Thymus (tissue), 11 donors: Measurements from ENCODE around the gene PACSIN1. TPM values are rescaled to one million over a fixed set of nuclear protein-coding genes. Genes with fewer than 3 reads are reported as not detected.
A peak's percentile ranks its signal among the peaks of the same experiment; 100 is the strongest.
"Not testable (repeated sequence)": the region's sequence is repeated elsewhere in the genome, so short reads cannot be mapped to it uniquely, and the experiment has no call there.

ENCODE experiments used
- DNase-seq, 9 donors: peaks; one replicate each; pipeline ENCODE4 v3.0.0-alpha.2; 2013; ENCODE audit warnings: low spot score in 9 of 9, low read depth in 6 of 9, missing footprints in 1 of 9
- H3K27ac ChIP-seq, 2 donors: one replicate each; pipeline ENCODE4 v1.5.1; 2013; ENCODE audit warnings: control low read depth in 1 of 2, low read depth in 1 of 2, low read length in 1 of 2, mild to moderate bottlenecking in 1 of 2, moderate library complexity in 1 of 2
- H3K27me3 ChIP-seq, 2 donors: one replicate each; pipeline ENCODE4 v1.5.1; 2013; ENCODE audit warnings: low read length in 1 of 2; ENCODE audit not compliant: control insufficient read depth in 2 of 2, insufficient read depth in 1 of 2
- H3K36me3 ChIP-seq, 2 donors: one replicate each; pipeline ENCODE4 v1.5.1; 2013; ENCODE audit warnings: low read length in 1 of 2, mild to moderate bottlenecking in 1 of 2, moderate library complexity in 1 of 2; ENCODE audit not compliant: control insufficient read depth in 2 of 2, insufficient read depth in 2 of 2
- H3K4me1 ChIP-seq, 2 donors: one replicate each; pipeline ENCODE4 v1.5.1; 2013; ENCODE audit warnings: low read length in 2 of 2; ENCODE audit not compliant: control insufficient read depth in 2 of 2, insufficient read depth in 2 of 2
- H3K4me3 ChIP-seq, 2 donors: one replicate each; pipeline ENCODE4 v1.5.1; 2013; ENCODE audit warnings: low read length in 2 of 2, control low read depth in 1 of 2, mild to moderate bottlenecking in 1 of 2
- H3K9me3 ChIP-seq, 2 donors: one replicate each; pipeline ENCODE4 v1.5.1; 2013; ENCODE audit warnings: low read length in 1 of 2, mild to moderate bottlenecking in 1 of 2; ENCODE audit not compliant: control insufficient read depth in 2 of 2, insufficient read depth in 1 of 2
- WGBS: extraction: QIAGEN DNeasy Blood & Tissue Kit; methylation state at CpG from one replicate; pipeline ENCODE4 v1.1.7; 2013; 5-methylcytosine and 5-hydroxymethylcytosine counted together
- polyA plus RNA-seq: library from polyadenylated mRNA; stranded (reverse); fragments of 200-250 nt; gene quantifications from one replicate; pipeline ENCODE4 v1.2.3, GENCODE V29; 2013
- total RNA-seq: library from RNA; stranded (reverse); fragments of 120-200 nt; gene quantifications from one replicate; pipeline ENCODE4 v1.2.4, GENCODE V29; 2013
- donor health status: healthy.

Gene PACSIN1
- total and polyA plus RNA-seq, 2 donors, result 1.2 to 1.7 TPM

DNA sequence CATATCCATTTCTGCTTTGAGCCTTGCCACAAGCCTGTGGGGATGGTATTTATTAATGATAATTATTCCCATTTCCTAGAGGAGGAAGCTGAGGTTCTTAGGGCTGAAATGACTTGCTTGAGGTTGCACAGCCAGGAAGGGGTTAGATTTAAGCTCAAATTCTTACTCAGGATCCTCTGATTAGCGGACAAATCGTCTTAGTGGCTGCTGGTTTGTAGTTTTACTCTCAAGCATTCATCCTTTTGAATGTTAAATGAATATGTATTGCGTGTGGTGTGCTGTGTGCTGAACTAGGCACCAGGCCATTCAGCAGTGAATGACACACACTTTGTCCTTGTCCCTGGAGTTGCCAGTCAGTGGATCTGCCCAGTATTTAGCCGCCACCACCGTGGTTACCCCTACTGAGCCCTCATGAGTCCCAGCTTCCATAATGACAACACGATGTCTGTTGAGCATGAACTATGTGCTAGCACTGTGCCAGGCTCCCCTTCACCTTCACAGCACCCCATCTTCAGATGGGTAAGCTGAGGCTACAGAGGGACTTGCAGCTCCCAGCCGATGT, 10.0 kb downstream of the PACSIN1 start:
- DNase-seq, result no peak
- H3K9me3 ChIP-seq, result no peaks in the 10 kb centered on the region
- peaks cover 0 to 7% of the 10 kb centered on the region in 2 donors for H3K4me1 ChIP-seq
- H3K36me3 ChIP-seq, result no peaks in the 10 kb centered on the region
- 87% methylated on average over 7 of the region's 7 CpGs for WGBS
- no peak overlapping the region for H3K4me3 ChIP-seq
- H3K27ac ChIP-seq, result no peak overlapping the region
- H3K27me3 ChIP-seq, result no peaks in the 10 kb centered on the region

- DNase-seq, result no peak
- Histone ChIP-seq H3K9me3 (no peaks in the 10 kb centered on the region), H3K27me3 (no peaks in the 10 kb centered on the region), H3K27ac (no peak overlapping the region), H3K4me1 (peaks cover 0 to 7% of the 10 kb centered on the region in 2 donors), H3K4me3 (no peak overlapping the region), H3K36me3 (no peaks in the 10 kb centered on the region)
- WGBS, result 87% methylated on average over 5 of the region's 5 CpGs
Observed at GRCh38 chr6:34476447-34476846, 10.6 kb downstream of the PACSIN1 start.

DNA sequence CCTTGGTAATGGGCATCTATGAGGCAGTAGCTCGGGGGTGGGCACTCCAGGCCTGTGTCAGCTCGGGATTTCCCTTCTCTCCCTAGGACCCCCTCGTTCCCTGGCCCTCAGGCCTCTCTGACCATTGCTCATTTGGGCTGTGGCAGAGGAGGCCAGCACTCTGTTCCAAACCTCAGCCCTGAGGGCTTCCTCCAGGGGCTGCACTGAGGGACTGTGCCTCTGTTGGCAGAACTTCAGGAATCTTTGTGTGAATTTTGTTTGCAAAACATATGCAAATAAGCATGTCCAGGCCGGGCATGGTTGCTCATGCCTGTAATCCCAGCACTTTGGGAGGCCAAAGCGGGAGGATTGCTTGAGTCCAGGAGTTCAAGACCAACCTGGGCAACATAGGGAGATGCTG, 11.0 kb downstream of the PACSIN1 start:
- Histone ChIP-seq H3K27me3 (no peaks in the 10 kb centered on the region), H3K36me3 (no peaks in the 10 kb centered on the region), H3K4me3 (no peak overlapping the region), H3K4me1 (peaks cover 0 to 7% of the 10 kb centered on the region in 2 donors), H3K27ac (no peak overlapping the region), H3K9me3 (no peaks in the 10 kb centered on the region)
- 94% methylated on average over 5 of the region's 5 CpGs for WGBS
- no peak for DNase-seq

DNA sequence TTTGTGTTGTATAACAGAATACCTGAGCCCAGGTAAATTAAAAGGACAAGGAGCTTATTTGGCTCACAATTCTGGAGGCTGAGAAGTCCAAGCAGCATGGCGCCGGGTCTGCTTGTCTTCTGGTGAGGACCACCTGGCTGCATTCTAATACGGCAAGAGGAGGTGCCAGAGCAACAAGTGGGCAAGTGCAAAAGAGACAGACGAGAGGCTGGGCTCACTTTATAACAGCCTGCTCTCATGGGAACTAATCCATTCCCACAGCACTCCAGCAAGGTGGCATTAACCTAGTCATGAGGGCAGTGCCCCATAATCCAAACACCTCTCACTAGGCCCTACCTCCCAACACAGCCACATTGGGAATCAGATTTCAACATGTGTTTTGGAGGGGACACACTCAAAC, 12.9 kb downstream of the PACSIN1 start:
- 99% methylated on average over 4 of the region's 4 CpGs for WGBS
- Histone ChIP-seq H3K4me1 (peaks cover 0 to 9% of the 10 kb centered on the region in 2 donors), H3K4me3 (no peak overlapping the region), H3K27me3 (no peaks in the 10 kb centered on the region), H3K36me3 (no peaks in the 10 kb centered on the region), H3K9me3 (no peaks in the 10 kb centered on the region), H3K27ac (no peak overlapping the region)
- DNase-seq, result no peak

DNA sequence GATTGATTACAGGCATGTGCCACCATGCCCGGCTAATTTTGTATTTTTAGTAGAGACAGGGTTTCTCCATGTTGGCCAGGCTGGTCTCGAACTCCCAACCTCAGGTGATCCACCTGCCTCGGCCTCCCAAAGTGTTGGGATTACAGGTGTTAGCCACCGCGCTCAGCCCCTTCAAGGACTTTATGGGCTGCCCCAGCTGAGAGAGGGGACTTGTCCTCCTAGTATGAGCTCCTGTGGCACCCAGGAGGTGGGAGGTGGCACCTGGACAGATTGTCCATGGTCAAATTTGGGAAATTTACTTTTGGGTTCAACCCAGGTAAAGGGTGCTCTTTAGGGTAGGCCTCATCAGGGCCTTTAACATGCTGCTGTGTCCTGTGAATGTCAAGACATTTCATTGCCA, 17.9 kb downstream of the PACSIN1 start:
- 99% methylated on average over 5 of the region's 5 CpGs for WGBS
- not testable (repeated sequence) for H3K36me3 ChIP-seq, H3K4me3 ChIP-seq, H3K27me3 ChIP-seq, H3K27ac ChIP-seq, H3K9me3 ChIP-seq, DNase-seq
- H3K4me1 ChIP-seq, result peaks cover 17 to 28% of the 10 kb centered on the region in 2 donors

- Histone ChIP-seq H3K9me3 (no peaks in the 10 kb centered on the region), H3K36me3 (no peaks in the 10 kb centered on the region), H3K4me1 (peaks cover 17 to 28% of the 10 kb centered on the region in 2 donors), H3K4me3 (no peak overlapping the region), H3K27me3 (no peaks in the 10 kb centered on the region), H3K27ac (peak overlapping the region in 1 of 2 donors; percentile 63)
- 61% methylated on average over 1 of the region's 1 CpG for WGBS
- DNase-seq, result no peak
Observed at GRCh38 chr6:34484391-34484790, 18.5 kb downstream of the PACSIN1 start.

- Histone ChIP-seq H3K4me1 (peaks cover 17 to 28% of the 10 kb centered on the region in 2 donors), H3K4me3 (peak overlapping the region in 1 of 2 donors; percentile 20), H3K27me3 (no peaks in the 10 kb centered on the region), H3K27ac (peak overlapping the region; percentile 63 to 64), H3K9me3 (no peaks in the 10 kb centered on the region), H3K36me3 (no peaks in the 10 kb centered on the region)
- 6% methylated on average over 7 of the region's 7 CpGs for WGBS
- DNase-seq, result peak in 7 of 9 donors; percentile 24 to 77 (median 47)
Observed at GRCh38 chr6:34484899-34485298, 19.0 kb downstream of the PACSIN1 start.

- peaks cover 17 to 29% of the 10 kb centered on the region in 2 donors for H3K4me1 ChIP-seq
- H3K9me3 ChIP-seq, result no peaks in the 10 kb centered on the region
- H3K36me3 ChIP-seq, result no peaks in the 10 kb centered on the region
- DNase-seq, result no peak
- H3K27me3 ChIP-seq, result no peaks in the 10 kb centered on the region
- 81% methylated on average over 14 of the region's 14 CpGs for WGBS
- peak overlapping the region in 1 of 2 donors; percentile 20 for H3K4me3 ChIP-seq
- peak overlapping the region; percentile 47 to 63 for H3K27ac ChIP-seq
Observed at GRCh38 chr6:34485321-34486060, 19.6 kb downstream of the PACSIN1 start.

DNA sequence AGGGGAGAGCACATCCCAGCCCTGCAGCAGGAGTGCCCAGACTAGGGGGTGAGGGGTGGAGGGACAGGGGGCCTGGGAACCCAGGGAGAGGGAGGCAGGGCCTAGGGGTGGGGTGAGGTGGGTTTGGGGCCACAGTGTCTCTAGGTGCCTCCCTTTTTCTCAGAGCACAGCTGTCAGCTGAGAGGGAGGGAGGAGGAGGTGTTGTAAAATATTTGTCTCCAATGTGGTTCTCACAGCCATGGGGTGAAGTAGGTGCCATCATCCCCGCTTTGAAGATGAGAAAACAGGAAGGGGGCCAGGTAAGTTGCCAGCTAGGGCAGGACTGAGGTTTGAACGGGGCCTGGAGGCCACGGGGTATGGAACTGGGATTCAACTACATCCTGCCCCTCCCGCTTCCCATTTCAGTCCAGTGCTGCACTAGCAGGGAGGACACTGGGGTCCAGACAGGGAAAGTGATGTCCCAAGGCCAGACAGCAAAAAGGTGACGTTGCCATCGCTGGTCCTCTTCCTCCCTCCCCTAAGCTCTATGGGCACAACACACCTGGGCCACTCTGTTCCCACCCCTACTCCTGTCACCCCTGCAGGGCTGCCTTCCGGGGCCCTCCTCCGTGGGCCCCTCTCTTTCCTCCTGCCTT, 20.3 kb downstream of the PACSIN1 start:
- peaks cover 17 to 34% of the 10 kb centered on the region in 2 donors for H3K4me1 ChIP-seq
- WGBS, result 61% methylated on average over 8 of the region's 8 CpGs
- no peaks in the 10 kb centered on the region for H3K9me3 ChIP-seq
- H3K36me3 ChIP-seq, result no peaks in the 10 kb centered on the region
- DNase-seq, result peak in 5 of 9 donors; percentile 22 to 67 (median 27)
- no peak overlapping the region for H3K4me3 ChIP-seq
- no peaks in the 10 kb centered on the region for H3K27me3 ChIP-seq
- peak overlapping the region in 1 of 2 donors; percentile 63 for H3K27ac ChIP-seq
